ENCODE measurements around the gene RAB40C.

GRCh38 chr16:662095-662494, 72.2 kb downstream of the RAB40C start:
- TF ChIP-seq CTCF (IDR thresholded peaks at IDR 0.05), result no peak
- no peak for TF ChIP-seq POLR2A (IDR thresholded peaks at IDR 0.05)
